Naive thymus-derived CD4-positive, alpha-beta T cell (primary cell): ENCODE data around the gene VSTM4. TPM values are rescaled to one million over a fixed set of nuclear protein-coding genes. Genes with fewer than 3 reads are reported as not detected.

ENCODE experiments used
- ATAC-seq: fragments of 150-1000 bp; cut with Tn5 transposase; 2 replicates; pipeline ENCODE4 v1.10.0; 2021; ENCODE audit warnings: mild to moderate bottlenecking, moderate library complexity
- CTCF ChIA-PET: fragments of 350-600 bp; sonication (Branson Sonifier 250); formaldehyde crosslinking; loops from one replicate; lab custom pipeline; 2021; ENCODE audit warnings: antibody characterized with exemption; lab: Charles Lee
- POLR2A ChIA-PET: fragments of 350-600 bp; sonication (Branson Sonifier 250); formaldehyde crosslinking; loops from one replicate; lab custom pipeline; 2021; ENCODE audit warnings: antibody characterized with exemption, inconsistent platforms; lab: Charles Lee
- DNase-seq, 9 donors: peaks; one replicate each; pipeline versions ENCODE4 v3.0.0 to v3.0.0-alpha.2; 2020 to 2022; ENCODE audit warnings: mixed read lengths in 1 of 9
- H3K27ac ChIP-seq: one replicate; pipeline ENCODE4 v1.7.0; 2013; ENCODE audit warnings: mild to moderate bottlenecking, low read depth, low read length, moderate library complexity
- H3K27me3 ChIP-seq, 2 donors: one replicate each; pipeline ENCODE4 v1.7.0; 2013; ENCODE audit warnings: low read length in 2 of 2, mild to moderate bottlenecking in 2 of 2, moderate library complexity in 2 of 2; ENCODE audit not compliant: control insufficient read depth in 2 of 2, insufficient read depth in 2 of 2
- H3K36me3 ChIP-seq, 3 experiments: 1 replicate in 2 of 3; 2 replicates in 1 of 3; pipeline ENCODE4 v1.7.0; 2013; ENCODE audit warnings: low read length in 3 of 3, mild to moderate bottlenecking in 3 of 3, moderate library complexity in 1 of 3; ENCODE audit not compliant: insufficient read depth in 3 of 3, control insufficient read depth in 2 of 3
- H3K4me1 ChIP-seq, 2 donors: one replicate each; pipeline ENCODE4 v1.7.0; 2013; ENCODE audit warnings: low read length in 2 of 2, mild to moderate bottlenecking in 2 of 2, moderate library complexity in 1 of 2; ENCODE audit not compliant: control insufficient read depth in 2 of 2, insufficient read depth in 2 of 2
- H3K4me3 ChIP-seq: 2 replicates; pipeline ENCODE4 v1.7.0; 2013; ENCODE audit warnings: mild to moderate bottlenecking, low read length
- H3K9me3 ChIP-seq, 3 experiments: 1 replicate in 2 of 3; 2 replicates in 1 of 3; pipeline ENCODE4 v1.7.0; 2013; ENCODE audit warnings: low read length in 3 of 3; ENCODE audit not compliant: control insufficient read depth in 2 of 3
- H3K27ac Mint-ChIP-seq, 9 donors: one replicate each; pipeline ENCODE4 v1.8.0; 2020 to 2022; ENCODE audit warnings: mixed read lengths in 9 of 9, mild to moderate bottlenecking in 8 of 9, moderate library complexity in 5 of 9, inconsistent platforms in 2 of 9
- H3K27me3 Mint-ChIP-seq, 5 donors: one replicate each; pipeline ENCODE4 v1.8.0; 2021 to 2022; ENCODE audit warnings: mixed read lengths in 5 of 5, mild to moderate bottlenecking in 1 of 5
- H3K36me3 Mint-ChIP-seq, 5 donors: one replicate each; pipeline ENCODE4 v1.8.0; 2020 to 2022; ENCODE audit warnings: mixed read lengths in 5 of 5, mild to moderate bottlenecking in 3 of 5, inconsistent platforms in 1 of 5
- H3K4me1 Mint-ChIP-seq, 7 donors: one replicate each; pipeline ENCODE4 v1.8.0; 2020 to 2022; ENCODE audit warnings: mixed read lengths in 7 of 7, mild to moderate bottlenecking in 3 of 7, inconsistent platforms in 1 of 7
- H3K4me3 Mint-ChIP-seq, 10 donors: one replicate each; pipeline ENCODE4 v1.8.0; 2020 to 2022; ENCODE audit warnings: mild to moderate bottlenecking in 10 of 10, mixed read lengths in 10 of 10, moderate library complexity in 6 of 10, inconsistent platforms in 2 of 10
- H3K9me3 Mint-ChIP-seq, 11 donors: one replicate each; pipeline ENCODE4 v1.8.0; 2020 to 2022; ENCODE audit warnings: mixed read lengths in 11 of 11, mild to moderate bottlenecking in 4 of 11, inconsistent platforms in 1 of 11, moderate library complexity in 1 of 11
- intact Hi-C, 2 donors: fragments of 100-400 bp; cut with micrococcal nuclease; formaldehyde crosslinking; loops; one replicate each; pipeline ENCODE4 v1.15.1; 2023
- polyA plus RNA-seq, 2 donors: library from polyadenylated mRNA; unstranded; fragments of 300-500 nt; fragmentation: Illumina TruSeq; gene quantifications; one replicate each; pipeline ENCODE4 v1.2.3, GENCODE V29; 2021
- total RNA-seq, 6 experiments: library from RNA in 5 of 6; stranded (reverse) in 5 of 6; gene quantifications; 1 replicate in 5 of 6; 2 replicates in 1 of 6; pipeline ENCODE4 v1.2.3 and lab custom pipeline; 2021 to 2026

Gene VSTM4
- total and polyA plus RNA-seq, 7 experiments from 2014 or later, result 0.12 TPM; not detected in 6

GRCh38 chr10:49161411-49161997, 46.2 kb upstream of the VSTM4 start:
- Mint-ChIP-seq H3K27me3 (peaks cover 0 to 12% (median 10%) of the 10 kb centered on the region in 5 donors), H3K9me3 (peaks cover 0 to 1% (median 0%) of the 10 kb centered on the region in 11 donors), H3K27ac (no peak overlapping the region), H3K4me3 (no peak overlapping the region), H3K4me1 (peaks cover 0 to 32% (median 8%) of the 10 kb centered on the region in 7 donors), H3K36me3 (peaks cover 0 to 8% (median 0%) of the 10 kb centered on the region in 5 donors)
- no peak overlapping the region for H3K4me3 ChIP-seq
- no peaks in the 10 kb centered on the region for H3K9me3 ChIP-seq
- ChIA-PET CTCF (no interaction called here), POLR2A (no interaction called here)
- intact Hi-C loops, result loop anchor here in 1 of 2 donors (10.0 kb wide), 1 partner anchor 353 kb away; no protein-coding TSS in a partner anchor
- H3K27ac ChIP-seq, result no peak overlapping the region
- DNase-seq (no peak), ATAC-seq (peak; percentile 55)
- no peaks in the 10 kb centered on the region for H3K4me1 ChIP-seq
- no peaks in the 10 kb centered on the region for H3K27me3 ChIP-seq
- H3K36me3 ChIP-seq, result no peaks in the 10 kb centered on the region

- DNase-seq, result no peak
- intact Hi-C loops, result loop anchor here in 1 of 2 donors (10.0 kb wide), 1 partner anchor 354 kb away; no protein-coding TSS in a partner anchor
- CTCF ChIA-PET, result no interaction called here
Observed at GRCh38 chr10:49160814-49161213, 45.5 kb upstream of the VSTM4 start.

GRCh38 chr10:49160110-49160509, 44.8 kb upstream of the VSTM4 start:
- Mint-ChIP-seq H3K27me3 (peaks cover 0 to 14% (median 10%) of the 10 kb centered on the region in 5 donors), H3K36me3 (peaks cover 0 to 17% (median 0%) of the 10 kb centered on the region in 5 donors), H3K9me3 (peaks cover 0 to 2% (median 0%) of the 10 kb centered on the region in 11 donors), H3K27ac (no peak overlapping the region), H3K4me1 (peaks cover 0 to 32% (median 8%) of the 10 kb centered on the region in 7 donors), H3K4me3 (no peak overlapping the region)
- intact Hi-C loops, result loop anchor here in 1 of 2 donors (10.0 kb wide), 1 partner anchor 355 kb away; no protein-coding TSS in a partner anchor
- no peak overlapping the region for H3K27ac ChIP-seq
- POLR2A ChIA-PET, result no interaction called here
- H3K4me1 ChIP-seq, result no peaks in the 10 kb centered on the region
- ATAC-seq (no peak), DNase-seq (no peak)
- no peaks in the 10 kb centered on the region for H3K36me3 ChIP-seq
- H3K9me3 ChIP-seq, result no peaks in the 10 kb centered on the region
- H3K4me3 ChIP-seq, result no peak overlapping the region
- CTCF ChIA-PET, result no interaction called here
- H3K27me3 ChIP-seq, result no peaks in the 10 kb centered on the region

More at GRCh38 chr10:49160814-49161213, 45.5 kb upstream of the VSTM4 start:
- Histone ChIP-seq H3K4me1 (no peaks in the 10 kb centered on the region), H3K9me3 (no peaks in the 10 kb centered on the region), H3K27ac (no peak overlapping the region), H3K27me3 (no peaks in the 10 kb centered on the region), H3K36me3 (no peaks in the 10 kb centered on the region), H3K4me3 (no peak overlapping the region)
- peaks cover 0 to 14% (median 10%) of the 10 kb centered on the region in 5 donors for H3K27me3 Mint-ChIP-seq
- H3K36me3 Mint-ChIP-seq, result peaks cover 0 to 11% (median 0%) of the 10 kb centered on the region in 5 donors
- H3K4me3 Mint-ChIP-seq, result no peak overlapping the region
- peaks cover 0 to 32% (median 8%) of the 10 kb centered on the region in 7 donors for H3K4me1 Mint-ChIP-seq
- no peak for ATAC-seq
- no peak overlapping the region for H3K27ac Mint-ChIP-seq
- H3K9me3 Mint-ChIP-seq, result peaks cover 0 to 2% (median 0%) of the 10 kb centered on the region in 11 donors
- POLR2A ChIA-PET, result no interaction called here

- peaks cover 0 to 23% (median 0%) of the 10 kb centered on the region in 7 donors for H3K4me1 Mint-ChIP-seq
- H3K4me3 Mint-ChIP-seq, result no peak overlapping the region
- Histone ChIP-seq H3K9me3 (no peaks in the 10 kb centered on the region), H3K27me3 (no peaks in the 10 kb centered on the region), H3K4me1 (no peaks in the 10 kb centered on the region), H3K27ac (no peak overlapping the region), H3K4me3 (no peak overlapping the region), H3K36me3 (no peaks in the 10 kb centered on the region)
- POLR2A ChIA-PET, result no interaction called here
- peaks cover 0 to 14% (median 0%) of the 10 kb centered on the region in 5 donors for H3K36me3 Mint-ChIP-seq
- ATAC-seq (no peak), DNase-seq (no peak)
- no peak overlapping the region for H3K27ac Mint-ChIP-seq
- CTCF ChIA-PET, result no interaction called here
- H3K9me3 Mint-ChIP-seq, result peaks cover 0 to 2% (median 0%) of the 10 kb centered on the region in 11 donors
- H3K27me3 Mint-ChIP-seq, result peaks cover 0 to 14% (median 5%) of the 10 kb centered on the region in 5 donors
- intact Hi-C loops, result no loop called here
Observed at GRCh38 chr10:49158915-49159314, 43.6 kb upstream of the VSTM4 start.

GRCh38 chr10:49158404-49158803, 43.1 kb upstream of the VSTM4 start:
- Histone ChIP-seq H3K9me3 (no peaks in the 10 kb centered on the region), H3K27ac (no peak overlapping the region), H3K36me3 (no peaks in the 10 kb centered on the region), H3K27me3 (no peaks in the 10 kb centered on the region), H3K4me1 (no peaks in the 10 kb centered on the region), H3K4me3 (no peak overlapping the region)
- intact Hi-C loops, result no loop called here
- DNase-seq (no peak), ATAC-seq (no peak)
- Mint-ChIP-seq H3K4me3 (no peak overlapping the region), H3K27me3 (peaks cover 0 to 16% (median 10%) of the 10 kb centered on the region in 5 donors), H3K36me3 (peaks cover 0 to 14% (median 0%) of the 10 kb centered on the region in 5 donors), H3K4me1 (peaks cover 0 to 23% (median 0%) of the 10 kb centered on the region in 7 donors), H3K27ac (no peak overlapping the region), H3K9me3 (peaks cover 0 to 2% (median 0%) of the 10 kb centered on the region in 11 donors)
- POLR2A ChIA-PET, result no interaction called here
- CTCF ChIA-PET, result no interaction called here

- ChIA-PET CTCF (no interaction called here), POLR2A (no interaction called here)
- H3K9me3 ChIP-seq, result no peaks in the 10 kb centered on the region
- intact Hi-C loops, result no loop called here
- peaks cover 0 to 2% (median 0%) of the 10 kb centered on the region in 11 donors for H3K9me3 Mint-ChIP-seq
- H3K27ac Mint-ChIP-seq, result no peak overlapping the region
- H3K27ac ChIP-seq, result no peak overlapping the region
- peak overlapping the region in 1 of 10 donors; percentile 26 for H3K4me3 Mint-ChIP-seq
- H3K4me1 Mint-ChIP-seq, result peaks cover 0 to 23% (median 0%) of the 10 kb centered on the region in 7 donors
- peaks cover 0 to 23% (median 11%) of the 10 kb centered on the region in 5 donors for H3K27me3 Mint-ChIP-seq
- DNase-seq (no peak), ATAC-seq (peak; percentile 44)
- H3K4me3 ChIP-seq, result no peak overlapping the region
- no peaks in the 10 kb centered on the region for H3K4me1 ChIP-seq
- no peaks in the 10 kb centered on the region for H3K36me3 ChIP-seq
- no peaks in the 10 kb centered on the region for H3K27me3 ChIP-seq
- H3K36me3 Mint-ChIP-seq, result peaks cover 0 to 14% (median 0%) of the 10 kb centered on the region in 5 donors
Observed at GRCh38 chr10:49157229-49157628, 41.9 kb upstream of the VSTM4 start.
